ENCODE measurements around the gene GPC5.

DNA sequence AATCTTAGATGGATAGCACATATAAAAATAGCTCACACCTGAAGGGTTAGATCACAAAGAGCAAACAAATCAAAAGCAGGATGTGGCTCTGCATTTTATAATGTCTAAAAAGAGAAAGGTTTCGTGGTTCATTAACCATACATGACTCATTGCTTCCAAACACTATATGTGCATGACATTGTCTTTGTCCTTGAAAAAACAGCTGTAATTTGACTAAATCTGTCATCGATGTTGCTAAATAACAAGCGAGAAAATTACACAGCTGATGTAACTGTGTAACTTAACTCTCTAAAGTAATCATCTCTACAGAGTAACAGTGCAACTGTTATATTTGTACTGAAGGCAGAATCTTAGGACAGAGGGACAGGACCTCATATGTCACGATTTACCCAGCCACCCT lies 1445.1 kb downstream of the GPC5 start:
- TF ChIP-seq, protein P1, sequence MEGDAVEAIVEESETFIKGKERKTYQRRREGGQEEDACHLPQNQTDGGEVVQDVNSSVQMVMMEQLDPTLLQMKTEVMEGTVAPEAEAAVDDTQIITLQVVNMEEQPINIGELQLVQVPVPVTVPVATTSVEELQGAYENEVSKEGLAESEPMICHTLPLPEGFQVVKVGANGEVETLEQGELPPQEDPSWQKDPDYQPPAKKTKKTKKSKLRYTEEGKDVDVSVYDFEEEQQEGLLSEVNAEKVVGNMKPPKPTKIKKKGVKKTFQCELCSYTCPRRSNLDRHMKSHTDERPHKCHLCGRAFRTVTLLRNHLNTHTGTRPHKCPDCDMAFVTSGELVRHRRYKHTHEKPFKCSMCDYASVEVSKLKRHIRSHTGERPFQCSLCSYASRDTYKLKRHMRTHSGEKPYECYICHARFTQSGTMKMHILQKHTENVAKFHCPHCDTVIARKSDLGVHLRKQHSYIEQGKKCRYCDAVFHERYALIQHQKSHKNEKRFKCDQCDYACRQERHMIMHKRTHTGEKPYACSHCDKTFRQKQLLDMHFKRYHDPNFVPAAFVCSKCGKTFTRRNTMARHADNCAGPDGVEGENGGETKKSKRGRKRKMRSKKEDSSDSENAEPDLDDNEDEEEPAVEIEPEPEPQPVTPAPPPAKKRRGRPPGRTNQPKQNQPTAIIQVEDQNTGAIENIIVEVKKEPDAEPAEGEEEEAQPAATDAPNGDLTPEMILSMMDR (IDR thresholded peaks at IDR 0.05), result no peak
- TF ChIP-seq POLR2A (IDR thresholded peaks at IDR 0.05), result no peak
